Activated T-helper 1 cell treated with anti-CD3 and anti-CD28 coated beads, Interleukin-2, amount 50 U/mL, for 16 hours (primary cell): ENCODE measurements around the gene ANKS6.
"Not testable (repeated sequence)": the region's sequence is repeated elsewhere in the genome, so short reads cannot be mapped to it uniquely, and the experiment has no call there.

Experiments
- DNase-seq, 2 donors: peaks; one replicate each; pipeline ENCODE4 v3.0.0-alpha.2; 2020; ENCODE audit warnings: low read depth in 1 of 2, low spot score in 1 of 2

Gene ANKS6

GRCh38 chr9:98702835-98703380 is 93.4 kb downstream of the ANKS6 start:
- no peak for DNase-seq

- DNase-seq = no peak
Observed at GRCh38 chr9:98702340-98702739, 94.0 kb downstream of the ANKS6 start.

GRCh38 chr9:98701576-98701975 is 94.8 kb downstream of the ANKS6 start:
- DNase-seq = no peak

GRCh38 chr9:98700801-98701200 is 95.6 kb downstream of the ANKS6 start:
- no peak for DNase-seq

- no peak for DNase-seq
Observed at GRCh38 chr9:98698856-98699255, 97.5 kb downstream of the ANKS6 start.

GRCh38 chr9:98694943-98695342 is 101.4 kb downstream of the ANKS6 start:
- DNase-seq = no peak

- DNase-seq = no peak
Observed at GRCh38 chr9:98692392-98692791, 104.0 kb downstream of the ANKS6 start.

GRCh38 chr9:98691890-98692289 is 104.5 kb downstream of the ANKS6 start:
- DNase-seq = no peak

- DNase-seq = no peak
Observed at GRCh38 chr9:98690686-98691085, 105.7 kb downstream of the ANKS6 start.

- DNase-seq = no peak
Observed at GRCh38 chr9:98688710-98689495, 107.5 kb downstream of the ANKS6 start.

GRCh38 chr9:98687911-98688310 is 108.4 kb downstream of the ANKS6 start:
- no peak for DNase-seq

- DNase-seq = no peak
Observed at GRCh38 chr9:98686961-98687855, 109.1 kb downstream of the ANKS6 start.

GRCh38 chr9:98684816-98685215 is 111.5 kb downstream of the ANKS6 start:
- DNase-seq = not testable (repeated sequence)
